K562 (cell line): ENCODE results near the gene TIMM23. TPM values are rescaled to one million over a fixed set of nuclear protein-coding genes. Genes with fewer than 3 reads are reported as not detected.

Experiments
- ARID3A ChIP-seq: IDR thresholded peaks from 2 replicates; pipeline ENCODE4 v1.6.1; 2012; ENCODE audit warnings: low read depth, low read length, improper control_type of control experiment, borderline replicate concordance
- CHD7 ChIP-seq: fragments of 200-600 bp; sonication (generic); IDR thresholded peaks from one replicate; pipeline ENCODE4 v1.6.1; 2012; ENCODE audit warnings: mild to moderate bottlenecking, low read depth, low read length, inconsistent platforms
- E2F6 ChIP-seq, 2 experiments: IDR thresholded peaks; 2 replicates each; pipeline ENCODE4 v1.6.1; 2011; ENCODE audit warnings: borderline replicate concordance in 1 of 2, control low read depth in 1 of 2, low read depth in 1 of 2, low read length in 1 of 2, mild to moderate bottlenecking in 1 of 2, mixed read lengths in 1 of 2, moderate library complexity in 1 of 2; ENCODE audit not compliant: insufficient read depth in 1 of 2, insufficient read length in 1 of 2, poor library complexity in 1 of 2, severe bottlenecking in 1 of 2; ENCODE audit errors: extremely low read depth in 1 of 2
- EP400 ChIP-seq: fragments of 450-650 bp; IDR thresholded peaks from 2 replicates; pipeline ENCODE4 v1.6.1; 2017; ENCODE audit warnings: antibody characterized with exemption, mild to moderate bottlenecking, moderate library complexity
- FOXP1 ChIP-seq: sonication (generic); formaldehyde crosslinking; IDR thresholded peaks from 2 replicates; pipeline ENCODE4 v1.8.0; 2022; ENCODE audit warnings: mild to moderate bottlenecking, missing genetic modification reagents
- MIER1 ChIP-seq: fragments of 450-650 bp; IDR thresholded peaks from 2 replicates; pipeline ENCODE4 v1.6.1; 2016; ENCODE audit warnings: antibody characterized with exemption, mild to moderate bottlenecking, low read depth
- PHF20 ChIP-seq: fragments of 450-650 bp; IDR thresholded peaks from 2 replicates; pipeline ENCODE4 v1.6.1; 2018; ENCODE audit not compliant: partially characterized antibody
- PHF8 ChIP-seq: fragments of 200-600 bp; sonication (generic); IDR thresholded peaks from 2 replicates; pipeline ENCODE4 v1.6.1; 2012; ENCODE audit warnings: mixed run types, mild to moderate bottlenecking, inconsistent platforms, low read length, moderate library complexity, borderline replicate concordance
- ZBTB43 ChIP-seq: sonication (generic); formaldehyde crosslinking; IDR thresholded peaks from 2 replicates; pipeline ENCODE4 v1.8.0; 2023; ENCODE audit warnings: mild to moderate bottlenecking, missing genetic modification reagents
- ZKSCAN1 ChIP-seq: fragments of 150-350 bp; IDR thresholded peaks from 2 replicates; pipeline ENCODE4 v1.6.1; 2016; ENCODE audit warnings: low read depth, low read length
- ZNF324 ChIP-seq: fragments of 250-450 bp; sonication (Bioruptor Pico); IDR thresholded peaks from 2 replicates; pipeline ENCODE4 v1.4.0; 2020; ENCODE audit warnings: mild to moderate bottlenecking
- polyA plus RNA-seq, 8 experiments: library from polyadenylated mRNA; depleted of rRNA in 4 of 8; stranded (reverse) in 5 of 8; unstranded in 3 of 8; fragments of >200 nt; fragmentation: Nextera tagmentation in 2 of 8; fragmentation: Illumina TruSeq in 1 of 8; extraction: Ambion mirVana in 2 of 8; extraction: Trizol in 1 of 8; gene quantifications; 2 replicates each; pipeline versions ENCODE4 v1.2.1 to v1.2.3, GENCODE V29; 2011 to 2014; ENCODE audit warnings: inconsistent platforms in 1 of 8, missing spikeins in 1 of 8
- total RNA-seq, 7 experiments: library from RNA; depleted of rRNA in 6 of 7; stranded (reverse); fragments of >200 nt in 6 of 7; fragmentation: Illumina TruSeq in 2 of 7; extraction: Trizol in 2 of 7; gene quantifications; 2 replicates each; pipeline versions ENCODE4 v1.2.1 to v1.2.3, GENCODE V29; 2011 to 2021; ENCODE audit warnings: low replicate concordance in 1 of 7

Gene TIMM23
- total and polyA plus RNA-seq, 9 of the 15 experiments (the other 6 are each of a cell fraction or from before 2014, with no cell fraction given) = 148 to 280 (median 183) TPM

- TF ChIP-seq CHD7 (no peak), ZBTB43 (CRISPR knock-in tag) (no peak), PHF8 (peak; percentile 79; the same call in 1 of the 2 replicates), FOXP1 (CRISPR knock-in tag) (0 out of 2 replicates have a peak, but pooled peaks have one; percentile 82), ARID3A (no peak), ZKSCAN1 (no peak), MIER1 (no peak), E2F6 (IDR thresholded peaks at IDR 0.05; ENCODE audit: borderline replicate concordance in 1 of 2, extremely low read depth in 1 of 2, insufficient read depth in 1 of 2, insufficient read length in 1 of 2, low read depth in 1 of 2, low read length in 1 of 2, poor library complexity in 1 of 2, severe bottlenecking in 1 of 2) (peak; percentile 71 to 73), PHF20 (peak; percentile 13), EP400 (peak; percentile 67; the same call in 1 of the 2 replicates), ZNF324 (CRISPR knock-in tag) (no peak)
Observed at GRCh38 chr10:46022978-46023702, 50.9 kb downstream of the TIMM23 start (continued).
